K562 (cell line): Measurements from ENCODE around the gene LGALS14. TPM values are rescaled to one million over a fixed set of nuclear protein-coding genes. Genes with fewer than 3 reads are reported as not detected.

Source experiments
- CREBBP ChIP-seq: IDR thresholded peaks from one replicate; pipeline ENCODE4 v1.6.1; 2012; ENCODE audit warnings: low read depth, mild to moderate bottlenecking, control low read depth, inconsistent platforms, low read length
- CREM ChIP-seq: IDR thresholded peaks from 2 replicates; pipeline ENCODE4 v1.6.1; 2014; ENCODE audit warnings: antibody characterized with exemption, low read depth
- CUX1 ChIP-seq: fragments of 200-800 bp; sonication (Bioruptor generic); IDR thresholded peaks from 2 replicates; pipeline ENCODE4 v1.6.1; 2016; ENCODE audit warnings: missing genetic modification characterization, missing compliant biosample characterization
- GTF2E2 ChIP-seq: fragments of 200-800 bp; sonication (Bioruptor generic); IDR thresholded peaks from 2 replicates; pipeline ENCODE4 v1.6.1; 2016; ENCODE audit warnings: missing genetic modification characterization, missing compliant biosample characterization
- SFPQ ChIP-seq: fragments of 200-400 bp; formaldehyde crosslinking; IDR thresholded peaks from 2 replicates; pipeline ENCODE4 v1.6.1; 2017; ENCODE audit warnings: mild to moderate bottlenecking, low read depth, low read length, moderate library complexity
- ZNF184 ChIP-seq: sonication (generic); formaldehyde crosslinking; IDR thresholded peaks from 2 replicates; pipeline ENCODE4 v1.5.0; 2020; ENCODE audit warnings: missing genetic modification reagents
- polyA plus RNA-seq, 8 experiments: library from polyadenylated mRNA; depleted of rRNA in 4 of 8; stranded (reverse) in 5 of 8; unstranded in 3 of 8; fragments of >200 nt; fragmentation: Nextera tagmentation in 2 of 8; fragmentation: Illumina TruSeq in 1 of 8; extraction: Ambion mirVana in 2 of 8; extraction: Trizol in 1 of 8; gene quantifications; 2 replicates each; pipeline versions ENCODE4 v1.2.1 to v1.2.3, GENCODE V29; 2011 to 2014; ENCODE audit warnings: inconsistent platforms in 1 of 8, missing spikeins in 1 of 8
- total RNA-seq, 7 experiments: library from RNA; depleted of rRNA in 6 of 7; stranded (reverse); fragments of >200 nt in 6 of 7; fragmentation: Illumina TruSeq in 2 of 7; extraction: Trizol in 2 of 7; gene quantifications; 2 replicates each; pipeline versions ENCODE4 v1.2.1 to v1.2.3, GENCODE V29; 2011 to 2021; ENCODE audit warnings: low replicate concordance in 1 of 7

The LGALS14 gene
- total and polyA plus RNA-seq, 9 of the 15 experiments (the other 6 are each of a cell fraction or from before 2014, with no cell fraction given) = not detected

GRCh38 chr19:39671739-39672363, 32.4 kb upstream of the LGALS14 start (continued):
- no peak for TF ChIP-seq SFPQ
- TF ChIP-seq CREBBP = no peak
- TF ChIP-seq CUX1 = no peak
- no peak for TF ChIP-seq CREM
- TF ChIP-seq GTF2E2 = no peak
- no peak for TF ChIP-seq ZNF184 (CRISPR knock-in tag)
